NOMO-1 treated with dmso at 0.1 percent for 144 hours (cell line): ENCODE results near the gene ZNF845.
A peak's percentile ranks its signal among the peaks of the same experiment; 100 is the strongest.
"Not testable (repeated sequence)": the region's sequence is repeated elsewhere in the genome, so short reads cannot be mapped to it uniquely, and the experiment has no call there.

Experiments
- DNase-seq: peaks from one replicate; lab custom pipeline; 2025; ENCODE audit not compliant: unreplicated experiment; lab: John Stamatoyannopoulos, UW

ZNF845 gene

DNA sequence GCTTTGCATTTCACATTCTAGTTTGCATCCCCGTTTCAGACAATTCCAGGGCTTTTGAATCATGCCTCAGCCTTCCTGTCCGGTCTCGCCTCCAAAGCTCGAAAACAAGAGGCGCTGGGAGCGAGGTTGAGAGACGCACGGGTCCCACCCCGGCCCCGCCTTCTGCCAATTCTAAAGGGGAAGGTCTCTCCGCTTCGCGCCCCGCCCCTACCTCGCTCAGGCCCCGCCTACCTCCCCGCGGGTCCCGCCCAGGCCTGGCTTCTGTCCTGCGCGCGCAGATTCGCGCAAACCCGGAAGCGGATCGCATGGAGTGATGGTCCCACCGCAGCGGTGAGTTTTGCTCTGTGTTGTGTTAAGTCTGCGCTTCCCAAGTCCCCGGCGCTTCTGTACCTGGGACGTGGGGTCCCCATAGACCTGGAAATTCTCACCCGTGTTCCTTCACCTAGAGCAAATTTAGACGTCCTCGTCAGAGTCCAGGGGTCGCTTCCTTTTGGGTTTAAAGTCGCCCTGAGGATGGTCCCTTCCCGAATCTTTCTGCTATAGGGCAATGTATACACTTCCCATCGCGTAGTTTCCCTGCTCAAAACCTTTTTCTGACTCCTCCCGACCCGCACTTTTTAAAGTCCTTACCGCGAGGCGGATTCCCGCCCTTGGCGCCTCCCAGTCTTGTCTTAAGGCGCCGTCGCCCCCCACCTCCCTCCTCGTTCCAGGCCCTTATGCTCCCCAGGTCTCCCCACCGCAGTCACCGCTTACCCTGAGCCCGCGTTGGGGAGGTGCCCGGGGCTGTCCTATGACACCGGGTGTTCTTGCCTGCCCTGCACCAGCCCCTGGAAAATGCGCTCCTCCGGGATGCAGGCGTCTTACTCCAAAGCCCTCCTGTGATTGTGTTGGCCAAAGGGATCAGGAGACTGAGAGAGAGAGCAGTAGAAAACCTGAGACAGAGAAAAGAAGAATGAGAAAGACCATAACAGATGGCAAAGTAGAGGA, at the start of gene ZNF845:
Gene ZNF845 (plus strand): TSS at position 287 of the 987 bp plus-strand sequence. CDS start 7,559 bp downstream, outside the sequence.
- peak; percentile 72 for DNase-seq

DNA sequence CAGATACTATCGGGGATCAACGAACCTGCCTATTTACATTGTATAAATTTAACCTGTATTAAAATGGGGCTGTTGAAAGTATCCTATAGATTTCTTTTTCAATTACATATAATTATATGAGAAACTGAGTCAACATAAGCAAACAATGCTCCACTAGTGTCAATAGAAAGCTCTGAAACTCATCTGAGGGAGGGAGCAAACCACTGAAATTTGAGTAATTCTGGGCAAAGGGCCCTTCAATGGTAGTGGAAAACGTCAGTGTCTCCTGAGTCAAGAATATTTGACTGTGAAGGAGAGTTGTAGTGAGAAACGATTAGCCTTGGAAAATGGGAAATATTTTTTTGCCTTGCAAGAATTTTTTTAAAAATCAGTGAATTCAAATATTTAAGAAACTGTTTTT, 48.5 kb upstream of the ZNF845 start:
- no peak for DNase-seq

GRCh38 chr19:53290758-53291549, 42.6 kb upstream of the ZNF845 start:
- DNase-seq: no peak

GRCh38 chr19:53294786-53295441, 38.6 kb upstream of the ZNF845 start:
- DNase-seq: no peak

DNA sequence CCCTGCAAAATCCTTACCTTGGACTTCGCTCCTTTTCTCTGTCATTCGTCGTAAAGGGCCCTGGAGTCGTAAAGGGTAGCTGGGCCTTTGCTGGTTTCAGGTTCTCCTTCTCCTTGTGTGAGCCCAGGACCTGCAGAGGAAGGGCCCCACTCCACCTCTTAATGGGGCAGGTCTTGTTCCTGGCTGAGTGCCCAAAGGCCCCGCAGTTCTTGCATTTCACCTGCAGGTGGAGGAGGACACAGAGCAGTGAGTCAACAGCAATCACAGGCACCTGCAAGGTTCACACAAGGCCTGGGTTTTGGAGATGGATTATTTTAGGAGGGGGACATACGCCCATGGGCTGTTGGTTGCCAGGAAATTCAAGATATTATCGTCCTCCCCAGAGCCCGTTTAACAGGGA, 32.2 kb upstream of the ZNF845 start:
- DNase-seq: not testable (repeated sequence)

- DNase-seq: no peak
Observed at GRCh38 chr19:53308339-53308811, 25.2 kb upstream of the ZNF845 start.

- DNase-seq: no peak
Observed at GRCh38 chr19:53311044-53311443, 22.5 kb upstream of the ZNF845 start.

DNA sequence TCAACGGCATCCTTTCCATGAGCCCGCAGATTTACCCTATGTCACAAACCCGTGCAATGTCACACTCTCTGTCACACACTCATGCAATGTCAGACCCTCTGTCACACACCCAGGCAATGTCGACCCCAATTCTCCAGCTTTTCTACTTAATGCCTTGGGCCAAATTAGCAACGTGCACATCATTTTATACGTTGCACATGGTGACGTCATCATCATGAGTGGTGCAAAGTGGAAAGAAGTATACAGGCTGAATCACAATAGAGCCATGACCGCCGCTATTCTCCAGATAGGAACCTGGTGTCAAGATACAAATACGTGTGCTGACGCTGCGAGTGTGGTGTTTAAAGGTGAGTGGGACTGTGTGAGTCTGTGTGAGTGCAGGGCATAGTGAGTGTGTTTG, 21.7 kb upstream of the ZNF845 start:
- no peak for DNase-seq

DNA sequence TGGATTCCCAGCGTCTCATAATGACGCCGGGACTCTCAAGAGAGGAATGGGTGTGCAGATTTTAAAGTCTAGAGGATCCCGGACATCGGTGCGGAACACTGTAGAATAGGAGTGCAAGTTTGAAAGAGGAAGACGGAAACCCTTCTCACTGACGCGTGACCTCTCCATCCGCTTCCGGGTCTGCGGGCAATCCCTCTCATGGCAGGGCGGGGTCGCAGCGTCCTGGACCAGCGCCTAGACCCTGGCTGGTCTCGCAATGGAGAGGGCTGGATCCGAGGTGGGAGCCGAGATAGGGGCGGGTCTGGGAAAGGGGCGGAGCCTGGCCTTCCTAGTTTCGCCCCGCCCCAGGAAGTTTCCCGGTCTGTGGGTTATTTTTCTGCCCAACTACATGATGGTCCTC, 4.6 kb upstream of the ZNF845 start:
- DNase-seq: no peak

DNA sequence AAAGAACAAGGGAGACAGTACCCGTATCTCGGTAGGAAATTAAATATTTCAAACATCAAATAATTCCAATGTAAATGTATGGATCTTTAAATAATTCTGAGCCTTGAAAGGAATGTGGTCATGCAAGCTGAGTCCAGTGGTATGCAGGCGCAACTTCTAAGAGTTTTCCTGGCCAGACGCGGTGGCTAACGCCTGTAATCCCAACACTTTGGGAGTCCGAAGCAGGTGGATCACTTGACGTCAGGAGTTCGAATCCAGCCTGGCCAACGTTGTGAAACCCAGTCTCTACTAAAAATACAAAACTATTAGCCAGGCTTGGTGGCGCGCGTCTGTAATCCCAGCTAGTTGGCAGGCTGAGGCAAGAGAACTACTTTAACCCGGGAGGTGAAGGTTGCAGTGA, 1.1 kb upstream of the ZNF845 start:
- DNase-seq: no peak

DNA sequence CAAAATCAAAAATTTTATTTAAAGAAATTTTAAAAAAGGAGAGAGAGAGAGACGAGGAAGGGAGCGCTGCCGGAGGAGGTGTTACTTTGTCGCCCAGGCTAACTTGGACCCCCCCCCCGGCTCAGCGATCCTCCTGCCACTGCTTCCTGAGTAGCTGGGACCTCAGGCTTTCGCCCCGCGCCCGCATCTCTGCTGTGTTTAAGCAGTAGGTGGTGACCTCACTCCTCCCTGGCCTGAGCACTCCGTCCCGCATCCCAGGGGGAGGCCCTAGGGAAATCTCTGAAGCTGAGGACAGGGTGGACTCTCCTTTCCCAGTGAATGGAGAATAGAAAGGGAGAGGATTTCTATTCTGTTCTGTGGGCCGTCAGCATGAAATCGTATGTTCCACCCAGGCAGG, 485 bp upstream of the ZNF845 start:
- DNase-seq: no peak

DNA sequence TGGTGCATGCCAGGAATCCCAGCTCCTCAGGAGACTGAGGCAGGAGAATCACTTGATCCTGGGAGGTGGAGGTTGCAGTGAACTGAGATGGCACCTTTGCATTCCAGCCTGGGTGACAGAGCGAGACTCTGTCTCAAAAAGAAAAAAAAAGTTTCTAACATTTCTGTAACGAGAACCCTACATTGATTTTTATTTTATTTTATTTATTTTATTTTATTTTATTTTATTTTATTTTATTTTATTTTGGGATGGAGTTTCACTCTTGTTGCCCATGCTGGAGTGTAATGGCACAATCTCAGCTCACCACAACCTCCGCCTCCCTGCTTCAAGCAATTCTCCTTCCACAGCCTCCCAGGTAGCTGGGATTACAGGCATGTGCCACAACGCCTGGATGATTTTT, 10.9 kb downstream of the ZNF845 start:
- DNase-seq: not testable (repeated sequence)

DNA sequence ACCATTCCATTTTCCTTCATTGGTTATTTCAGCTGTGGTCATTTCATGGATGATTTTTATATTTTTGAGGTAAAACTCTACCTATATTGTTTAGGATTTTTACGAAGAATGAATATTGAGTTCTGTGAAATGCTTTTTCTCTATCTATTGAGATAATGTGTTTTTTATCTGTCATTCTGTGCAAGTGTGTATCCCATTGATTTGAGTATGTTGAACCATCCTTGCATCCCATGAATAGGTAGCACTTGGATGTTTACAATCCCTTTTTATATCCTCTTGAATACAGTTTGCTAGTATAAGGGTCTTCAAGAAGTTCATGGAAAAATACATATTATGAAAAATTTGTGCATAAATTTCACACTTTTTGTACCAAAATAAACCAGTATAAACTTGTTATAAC, 22.2 kb downstream of the ZNF845 start:
- no peak for DNase-seq

GRCh38 chr19:53357821-53358581, 24.5 kb downstream of the ZNF845 start:
- DNase-seq: no peak

DNA sequence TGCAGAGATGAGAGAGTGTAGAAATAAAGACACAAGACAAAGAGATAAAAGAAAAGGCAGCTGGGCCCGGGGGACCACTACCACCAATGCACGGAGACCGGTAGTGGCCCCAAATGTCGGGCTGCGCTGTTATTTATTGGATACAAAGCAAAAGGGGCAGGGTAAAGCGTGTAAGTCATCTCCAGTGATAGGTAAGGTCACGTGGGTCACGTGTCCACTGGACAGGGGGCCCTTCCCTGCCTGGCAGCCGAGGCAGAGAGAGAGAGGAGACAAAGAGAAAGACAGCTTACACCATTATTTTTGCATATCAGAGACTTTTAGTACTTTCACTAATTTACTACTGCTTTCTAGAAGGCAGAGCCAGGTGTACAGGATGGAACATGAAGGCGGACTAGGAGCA, 26.5 kb downstream of the ZNF845 start:
- not testable (repeated sequence) for DNase-seq

GRCh38 chr19:53365134-53365898, 31.8 kb downstream of the ZNF845 start, which contains the start of gene ZNF525:
TSS of gene ZNF525 (plus strand) at chr19:53365705. CDS start at chr19:53372282, 6,577 bp downstream.
- peak; percentile 91 for DNase-seq

DNA sequence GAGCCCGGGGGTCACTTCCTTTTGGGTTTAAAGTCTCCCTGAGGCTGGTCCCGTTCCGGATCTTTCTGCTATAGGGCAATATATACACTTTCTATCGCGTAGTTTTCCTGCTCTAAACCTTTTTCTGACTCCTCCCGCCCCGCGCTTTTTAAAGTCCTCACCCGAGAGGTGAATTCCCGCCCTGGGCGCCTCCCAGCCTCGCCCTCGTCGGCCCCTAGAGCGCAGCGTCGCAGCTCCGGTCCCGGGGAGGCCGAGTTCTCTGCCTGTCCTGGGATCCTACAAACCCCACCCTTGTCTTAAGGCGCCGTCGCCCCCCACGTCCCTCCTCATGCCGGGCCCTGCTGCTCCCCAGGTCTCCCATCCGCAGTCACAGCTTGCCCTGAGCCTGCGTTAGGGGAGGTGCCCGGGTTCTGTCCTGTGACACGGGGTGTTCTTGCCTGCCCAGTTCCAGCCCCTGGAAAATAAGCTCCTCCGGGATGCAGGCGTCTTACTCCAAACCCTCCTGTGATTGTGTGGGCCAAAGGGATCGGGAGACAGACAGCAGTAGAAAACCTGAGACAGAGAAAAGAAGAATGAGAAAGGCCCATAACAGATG, 32.4 kb downstream of the ZNF845 start:
- peak; percentile 38 for DNase-seq

GRCh38 chr19:53372196-53372595, 38.6 kb downstream of the ZNF845 start:
- no peak for DNase-seq

DNA sequence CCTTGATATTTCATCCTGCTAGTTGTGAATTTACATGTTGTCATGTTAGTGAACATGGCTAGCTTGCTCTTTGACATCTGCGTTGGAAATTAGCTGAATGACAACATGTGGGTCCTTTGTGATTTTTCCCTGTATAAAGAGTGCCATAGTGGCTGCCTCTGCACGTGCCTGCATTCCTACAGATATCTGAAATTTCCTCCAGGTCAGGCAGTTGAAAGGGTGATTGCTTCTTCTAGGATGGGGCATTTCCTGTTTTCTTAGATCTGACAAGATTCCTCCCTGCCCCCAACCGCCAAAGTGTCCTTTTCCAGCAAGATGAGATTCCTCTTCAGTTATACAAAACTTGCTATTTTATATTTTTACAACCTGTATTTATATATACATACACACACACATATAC, 40.7 kb downstream of the ZNF845 start:
- DNase-seq: no peak
